ENCODE data around the gene SLC25A21. TPM values are rescaled to one million over a fixed set of nuclear protein-coding genes. Genes with fewer than 3 reads are reported as not detected.

SLC25A21 gene
- total and polyA plus RNA-seq, 7 donors, result 0.07 to 0.37 (median 0.18) TPM; not detected in 1

DNA sequence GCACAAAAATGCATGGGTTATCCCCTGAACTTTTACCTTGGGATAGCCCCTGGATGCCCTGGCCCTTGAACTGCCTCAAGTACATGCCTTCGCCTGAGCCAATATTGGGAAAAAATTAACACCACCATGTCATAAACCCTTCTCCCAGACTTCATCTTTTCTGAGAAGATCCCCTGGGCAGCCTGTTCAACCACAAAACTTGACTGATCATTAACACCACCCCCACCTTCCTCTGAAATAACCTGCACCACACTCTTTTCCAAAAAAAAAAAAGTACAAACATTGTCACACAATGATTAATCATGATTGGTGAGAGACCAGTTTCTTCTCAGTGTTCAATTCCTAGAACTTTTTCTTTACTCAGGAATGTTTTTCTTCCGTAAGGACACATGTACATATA lies 292.8 kb downstream of the SLC25A21 start:
- WGBS, 3 donors, result 40 to 80% (median 68%) methylated on average over 2 of the region's 2 CpGs
- ATAC-seq, result no peak
- intact Hi-C loops (cut with DNase I), result no loop called here

DNA sequence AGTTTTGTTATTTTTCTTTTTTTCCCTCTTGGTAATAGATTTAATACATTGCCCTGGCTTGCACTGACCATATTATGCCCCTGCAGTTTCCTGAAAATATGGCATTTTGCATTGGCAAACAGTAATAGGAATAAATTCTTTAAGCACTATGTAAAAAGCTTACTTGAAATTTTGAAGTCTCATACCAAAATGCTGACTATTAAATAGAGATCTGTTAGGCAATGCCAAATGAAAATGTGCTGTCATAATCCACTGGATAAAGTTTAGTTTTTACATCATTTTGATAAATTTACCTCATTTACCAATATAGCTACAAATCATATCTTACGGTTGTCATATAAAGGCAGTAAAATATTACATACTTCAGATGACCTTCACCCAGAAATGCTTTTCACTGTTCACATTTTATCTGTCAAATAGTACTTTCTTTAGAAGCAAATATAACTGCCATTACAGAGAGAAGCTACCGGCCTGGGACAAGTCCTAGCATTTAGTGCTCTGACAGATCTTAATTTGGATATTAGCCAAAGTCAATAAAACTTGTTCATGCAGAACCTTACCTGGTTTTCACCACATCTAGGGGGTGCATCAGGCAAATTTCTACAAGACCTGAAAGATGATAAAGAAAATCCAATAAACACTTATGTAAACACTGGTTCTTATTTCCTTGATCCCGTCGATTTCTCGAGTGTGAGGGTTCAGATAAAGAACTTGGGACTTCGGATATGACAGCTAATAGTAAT lies 297.8 kb downstream of the SLC25A21 start:
- no peak for DNase-seq
- intact Hi-C loops (cut with DNase I), result no loop called here
- WGBS, 3 donors, result 63 to 76% (median 66%) methylated on average over 6 of the region's 6 CpGs
- H3K4me1 ChIP-seq, result no peaks in the 10 kb centered on the region
- no peaks in the 10 kb centered on the region for H3K27me3 ChIP-seq (ENCODE audit: insufficient read depth in 3 of 3, low read length in 2 of 3)
- no peak overlapping the region for H3K27ac ChIP-seq
- ATAC-seq, result no peak
- no peak for TF ChIP-seq CTCF (IDR thresholded peaks at IDR 0.05)
- no peak overlapping the region for H3K4me3 ChIP-seq
- H3K36me3 ChIP-seq (ENCODE audit: insufficient read depth in 1 of 2, low read depth in 1 of 2), result no peaks in the 10 kb centered on the region
- H3K9me3 ChIP-seq, result no peaks in the 10 kb centered on the region

More for the DNA sequence above, 292.8 kb downstream of the SLC25A21 start:
- no peak for DNase-seq
- no peaks in the 10 kb centered on the region for H3K4me1 ChIP-seq
- H3K4me3 ChIP-seq, result no peak overlapping the region
- no peaks in the 10 kb centered on the region for H3K36me3 ChIP-seq (ENCODE audit: insufficient read depth in 1 of 2, low read depth in 1 of 2)
- no peaks in the 10 kb centered on the region for H3K9me3 ChIP-seq
- TF ChIP-seq CTCF (IDR thresholded peaks at IDR 0.05), result no peak
- H3K27me3 ChIP-seq (ENCODE audit: insufficient read depth in 3 of 3, low read length in 2 of 3), result no peaks in the 10 kb centered on the region
- no peak overlapping the region for H3K27ac ChIP-seq

- 63 to 74% (median 65%) methylated on average over 5 of the region's 5 CpGs for WGBS, 3 donors
- Histone ChIP-seq H3K36me3 (ENCODE audit: insufficient read depth in 1 of 2, low read depth in 1 of 2) (no peaks in the 10 kb centered on the region), H3K27me3 (ENCODE audit: insufficient read depth in 3 of 3, low read length in 2 of 3) (no peaks in the 10 kb centered on the region), H3K27ac (no peak overlapping the region), H3K4me1 (no peaks in the 10 kb centered on the region), H3K9me3 (no peaks in the 10 kb centered on the region), H3K4me3 (no peak overlapping the region)
- intact Hi-C loops (cut with DNase I), result no loop called here
- DNase-seq, result no peak
- no peak for ATAC-seq
- no peak for TF ChIP-seq CTCF (IDR thresholded peaks at IDR 0.05)
Observed at GRCh38 chr14:36870776-36871175, 301.6 kb downstream of the SLC25A21 start.

DNA sequence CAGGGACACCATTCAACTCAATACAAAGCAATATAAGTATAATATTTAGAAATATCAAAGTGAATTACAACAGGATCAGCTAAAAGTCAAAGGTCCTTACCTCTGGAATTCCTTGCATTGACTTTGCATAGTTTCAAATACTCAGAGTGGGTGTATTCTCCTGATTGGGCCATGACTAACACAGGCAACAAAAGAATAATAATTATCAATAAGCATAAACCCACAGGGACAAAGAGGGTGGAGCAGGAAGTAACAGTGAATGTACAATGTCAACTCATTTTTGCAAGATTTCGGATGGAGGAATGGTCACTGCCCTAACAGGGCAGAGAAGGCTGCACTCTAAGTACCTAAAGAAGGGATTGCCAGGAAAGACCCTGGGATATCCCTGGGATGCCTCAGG lies 303.3 kb downstream of the SLC25A21 start:
- H3K27me3 ChIP-seq (ENCODE audit: insufficient read depth in 3 of 3, low read length in 2 of 3), result no peaks in the 10 kb centered on the region
- H3K4me1 ChIP-seq, result no peaks in the 10 kb centered on the region
- WGBS, 3 donors, result 76 to 88% (median 82%) methylated on average over 1 of the region's 1 CpG

More for the DNA sequence above, 303.3 kb downstream of the SLC25A21 start:
- intact Hi-C loops (cut with DNase I), result no loop called here
- Histone ChIP-seq H3K4me3 (no peak overlapping the region), H3K36me3 (ENCODE audit: insufficient read depth in 1 of 2, low read depth in 1 of 2) (no peaks in the 10 kb centered on the region), H3K27ac (no peak overlapping the region), H3K9me3 (no peaks in the 10 kb centered on the region)
- TF ChIP-seq CTCF (IDR thresholded peaks at IDR 0.05), result no peak
- DNase-seq (no peak), ATAC-seq (no peak)

Measured in psoas muscle (tissue), 8 donors.